KBM-7 (cell line): ENCODE results near the gene DGKH.
"Not testable (repeated sequence)": the region's sequence is repeated elsewhere in the genome, so short reads cannot be mapped to it uniquely, and the experiment has no call there.

Source experiments
- DNase-seq: peaks from one replicate; pipeline ENCODE4 v3.0.0-alpha.2; 2015
- in situ Hi-C: fragments of 300-500 bp; cut with MboI; formaldehyde crosslinking; loops from 2 replicates; pipeline ENCODE4 v1.14.3; 2020; ENCODE audit warnings: low sequenced_read_pairs, low pct_unique_long_range_greater_than_20kb, mixed read lengths

Gene DGKH

GRCh38 chr13:42140494-42140893 is 92.0 kb downstream of the DGKH start:
- in situ Hi-C loops = no loop called here
- no peak for DNase-seq

GRCh38 chr13:42141052-42141451 is 92.6 kb downstream of the DGKH start:
- in situ Hi-C loops, DNase-seq: not testable (repeated sequence)

- DNase-seq = no peak
- in situ Hi-C loops = no loop called here
Observed at GRCh38 chr13:42146359-42146758, 97.9 kb downstream of the DGKH start.

GRCh38 chr13:42148538-42148937 is 100.1 kb downstream of the DGKH start:
- in situ Hi-C loops = no loop called here

GRCh38 chr13:42149136-42149535 is 100.7 kb downstream of the DGKH start:
- no peak for DNase-seq
- in situ Hi-C loops = no loop called here

More at GRCh38 chr13:42148538-42148937, 100.1 kb downstream of the DGKH start:
- no peak for DNase-seq

GRCh38 chr13:42151781-42152180 is 103.3 kb downstream of the DGKH start:
- in situ Hi-C loops = no loop called here
- no peak for DNase-seq

- in situ Hi-C loops = no loop called here
- DNase-seq = no peak
Observed at GRCh38 chr13:42152495-42152894, 104.0 kb downstream of the DGKH start.

GRCh38 chr13:42153199-42154113 is 105.0 kb downstream of the DGKH start:
- DNase-seq = no peak
- in situ Hi-C loops = no loop called here

- in situ Hi-C loops = no loop called here
- DNase-seq = no peak
Observed at GRCh38 chr13:42155251-42155650, 106.8 kb downstream of the DGKH start.

GRCh38 chr13:42163338-42163737 is 114.9 kb downstream of the DGKH start:
- DNase-seq, in situ Hi-C loops: not testable (repeated sequence)

- DNase-seq, in situ Hi-C loops: not testable (repeated sequence)
Observed at GRCh38 chr13:42163910-42164309, 115.5 kb downstream of the DGKH start.

- no peak for DNase-seq
- in situ Hi-C loops = no loop called here
Observed at GRCh38 chr13:42164557-42165125, 116.2 kb downstream of the DGKH start.

GRCh38 chr13:42168496-42168895 is 120.0 kb downstream of the DGKH start:
- DNase-seq = no peak
- in situ Hi-C loops = no loop called here

- in situ Hi-C loops = no loop called here
- DNase-seq = no peak
Observed at GRCh38 chr13:42170029-42170428, 121.6 kb downstream of the DGKH start.

GRCh38 chr13:42173789-42174343 is 125.4 kb downstream of the DGKH start:
- DNase-seq = no peak
- in situ Hi-C loops = no loop called here

- in situ Hi-C loops = no loop called here
- DNase-seq = no peak
Observed at GRCh38 chr13:42174344-42175162, 126.1 kb downstream of the DGKH start.

- DNase-seq = no peak
- in situ Hi-C loops = no loop called here
Observed at GRCh38 chr13:42176294-42176693, 127.8 kb downstream of the DGKH start.

GRCh38 chr13:42177189-42177588 is 128.7 kb downstream of the DGKH start:
- in situ Hi-C loops = no loop called here
- DNase-seq = no peak

- in situ Hi-C loops = no loop called here
- DNase-seq = no peak
Observed at GRCh38 chr13:42181381-42181953, 133.0 kb downstream of the DGKH start.
